GM12873 (cell line): ENCODE measurements around the gene HIBCH.

ENCODE experiments used
- CTCF ChIP-seq: IDR thresholded peaks from 2 replicates; pipeline ENCODE4 v1.5.1; 2012; ENCODE audit warnings: low read depth, mild to moderate bottlenecking, moderate library complexity, low read length, control low read depth; ENCODE audit not compliant: insufficient read depth; ENCODE audit errors: missing control alignments

Gene HIBCH

GRCh38 chr2:190360965-190361364 lies 41.3 kb upstream of the HIBCH start:
- TF ChIP-seq CTCF: no peak

- TF ChIP-seq CTCF: no peak
Measured at GRCh38 chr2:190360561-190360960, 40.9 kb upstream of the HIBCH start.

- no peak for TF ChIP-seq CTCF
Measured at GRCh38 chr2:190357600-190357999, 38.0 kb upstream of the HIBCH start.

- no peak for TF ChIP-seq CTCF
Measured at GRCh38 chr2:190355968-190356644, 36.5 kb upstream of the HIBCH start.

- no peak for TF ChIP-seq CTCF
Measured at GRCh38 chr2:190354003-190354690, 34.5 kb upstream of the HIBCH start.

- no peak for TF ChIP-seq CTCF
Measured at GRCh38 chr2:190353537-190353899, 33.9 kb upstream of the HIBCH start.

- TF ChIP-seq CTCF: no peak
Measured at GRCh38 chr2:190352668-190353536, 33.3 kb upstream of the HIBCH start.
